ENCODE measurements around the gene OPRD1.
"Not testable (repeated sequence)": the region's sequence is repeated elsewhere in the genome, so short reads cannot be mapped to it uniquely, and the experiment has no call there.

The OPRD1 gene

GRCh38 chr1:28836421-28836956 is 24.5 kb downstream of the OPRD1 start:
- no peak for ATAC-seq
- TF ChIP-seq CSRNP3 (CRISPR knock-in tag; IDR thresholded peaks at IDR 0.05): no peak
- no peak for TF ChIP-seq ZNF565 (CRISPR knock-in tag; conservative IDR thresholded peaks at IDR 0.05; ENCODE audit: low read depth)
- no peak for TF ChIP-seq TSHZ2 (CRISPR knock-in tag; IDR thresholded peaks at IDR 0.05)
- TF ChIP-seq CREB5 (CRISPR knock-in tag; IDR thresholded peaks at IDR 0.05; ENCODE audit: low read depth): no peak
- no peak for TF ChIP-seq TCF4 (CRISPR knock-in tag; IDR thresholded peaks at IDR 0.05; ENCODE audit: borderline replicate concordance)
- no peak for TF ChIP-seq PATZ1 (CRISPR knock-in tag; IDR thresholded peaks at IDR 0.05; ENCODE audit: borderline replicate concordance)
- no peak for TF ChIP-seq ZFP3 (CRISPR knock-in tag; IDR thresholded peaks at IDR 0.05)
- no peak for TF ChIP-seq ZFP30 (CRISPR knock-in tag; IDR thresholded peaks at IDR 0.05)

DNA sequence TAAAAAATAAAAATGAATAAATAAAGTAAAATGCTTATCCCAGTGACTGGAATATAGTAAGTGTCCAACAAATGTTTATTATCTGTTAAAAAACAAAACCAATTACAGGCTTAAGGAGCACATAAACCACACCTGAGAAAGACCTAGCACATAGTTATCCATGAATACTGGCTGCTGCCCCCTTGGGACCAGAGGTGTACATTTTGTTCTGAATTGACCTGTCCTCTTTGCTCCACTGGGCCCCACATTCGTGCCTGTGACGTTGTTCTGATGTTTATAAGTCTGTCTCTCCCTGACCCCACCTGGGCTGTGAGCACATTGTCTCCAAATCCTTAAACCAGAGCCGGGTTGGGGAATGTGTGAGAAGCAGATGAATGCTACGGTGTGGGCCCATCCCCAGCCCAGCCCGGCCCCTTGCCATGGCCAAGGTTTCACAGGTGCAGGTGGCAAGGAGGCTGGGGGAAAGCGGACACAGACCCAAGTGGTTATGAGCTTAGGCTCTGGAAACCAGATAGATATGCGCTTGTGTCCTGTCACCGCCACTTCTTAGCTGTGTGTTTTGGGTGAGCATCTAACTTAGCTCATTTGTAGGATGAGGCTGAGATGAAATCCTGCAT is 29.1 kb downstream of the OPRD1 start:
- TF ChIP-seq GLIS3 (CRISPR knock-in tag; IDR thresholded peaks at IDR 0.05) (no peak), ESRRG (CRISPR knock-in tag; IDR thresholded peaks at IDR 0.05) (no peak), TOX (CRISPR knock-in tag; IDR thresholded peaks at IDR 0.05; ENCODE audit: borderline replicate concordance) (no peak), CSRNP3 (CRISPR knock-in tag; IDR thresholded peaks at IDR 0.05) (no peak), CSDC2 (CRISPR knock-in tag; IDR thresholded peaks at IDR 0.05) (no peak), ZNF565 (CRISPR knock-in tag; conservative IDR thresholded peaks at IDR 0.05; ENCODE audit: low read depth) (no peak), ZNF8 (CRISPR knock-in tag; IDR thresholded peaks at IDR 0.05) (no peak), ZC3H10 (CRISPR knock-in tag; IDR thresholded peaks at IDR 0.05) (no peak), RARB (CRISPR knock-in tag; IDR thresholded peaks at IDR 0.05) (no peak), ZNF70 (CRISPR knock-in tag; IDR thresholded peaks at IDR 0.05) (no peak)
- ATAC-seq: no peak

DNA sequence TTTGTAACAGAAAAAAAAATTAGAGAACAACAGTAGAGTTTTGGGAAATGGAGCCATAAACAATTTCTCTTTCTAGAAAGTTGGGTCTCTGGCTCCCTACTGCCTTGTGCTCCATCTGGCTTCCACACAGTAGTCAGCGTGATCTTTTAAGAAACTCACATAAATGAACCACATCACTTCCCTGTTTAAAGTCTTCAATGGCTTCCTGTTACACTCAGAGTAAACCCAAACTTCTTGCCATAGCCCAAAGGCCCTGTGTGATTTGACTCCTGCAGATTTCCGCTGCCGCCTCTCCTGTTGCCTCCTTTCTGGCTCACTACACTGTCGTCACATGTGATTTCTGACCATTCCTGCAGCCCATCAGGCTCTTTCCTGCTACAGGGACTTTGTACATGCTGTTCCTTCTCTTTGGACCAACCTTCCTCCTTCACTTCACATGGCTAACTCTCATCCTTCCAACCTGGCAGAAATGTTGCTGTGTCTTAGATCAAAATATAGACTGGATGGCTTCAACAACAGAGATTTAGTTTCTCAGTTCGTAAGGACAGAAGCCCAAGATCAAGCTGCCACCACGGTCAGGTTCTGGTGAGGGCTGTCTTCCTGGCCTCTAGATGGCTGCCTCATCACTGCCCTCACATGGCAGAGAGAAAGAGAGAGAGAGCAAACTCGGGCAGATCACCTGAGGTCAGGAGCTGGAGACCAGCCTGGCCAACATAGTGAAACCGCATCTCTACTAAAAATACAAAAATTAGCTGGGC is 34.0 kb downstream of the OPRD1 start:
- ATAC-seq: peak; percentile 55; the same call in 2 of the 3 replicates
- peak; percentile 89 for TF ChIP-seq ZNF70 (CRISPR knock-in tag; IDR thresholded peaks at IDR 0.05)
- no peak for TF ChIP-seq POU6F1 (CRISPR knock-in tag; IDR thresholded peaks at IDR 0.05; ENCODE audit: borderline replicate concordance, low read depth)
- TF ChIP-seq ARNTL (CRISPR knock-in tag; IDR thresholded peaks at IDR 0.05; ENCODE audit: borderline replicate concordance, low read depth): no peak
- no peak for TF ChIP-seq TOX (CRISPR knock-in tag; IDR thresholded peaks at IDR 0.05; ENCODE audit: borderline replicate concordance)
- no peak for TF ChIP-seq ZC3H10 (CRISPR knock-in tag; IDR thresholded peaks at IDR 0.05)

DNA sequence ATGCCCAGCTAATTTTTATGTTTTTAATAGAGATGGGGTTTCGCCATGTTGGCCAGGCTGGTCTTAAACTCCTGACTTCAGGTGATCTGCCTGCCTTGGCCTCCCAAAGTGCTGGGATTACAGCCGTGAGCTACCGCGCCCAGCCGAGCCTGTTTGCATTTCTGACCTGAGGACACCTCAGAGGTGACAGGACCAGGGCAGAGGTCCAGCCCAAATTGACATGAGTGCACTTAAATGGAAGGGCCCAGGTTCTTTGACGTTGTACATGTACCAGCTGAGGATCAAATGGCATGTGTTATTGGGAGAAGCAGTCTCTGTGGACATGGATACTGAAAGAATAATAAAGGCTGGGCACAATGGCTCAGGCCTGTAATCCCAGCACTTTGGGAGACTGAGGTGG is 35.2 kb downstream of the OPRD1 start:
- not testable (repeated sequence) for ATAC-seq

Measured in SK-N-SH treated with all-trans-retinoic acid at 6 μM for 48 hours (cell line).